HUES64 (cell line): ENCODE data around the gene ZDHHC19.
"Not testable (repeated sequence)": the region's sequence is repeated elsewhere in the genome, so short reads cannot be mapped to it uniquely, and the experiment has no call there.

ENCODE experiments used
- H3K27ac ChIP-seq: 2 replicates; pipeline ENCODE4 v1.7.0; 2013; ENCODE audit warnings: low read depth, low read length, inconsistent platforms
- H3K27me3 ChIP-seq: 2 replicates; pipeline ENCODE4 v1.6.1; 2013; ENCODE audit warnings: mild to moderate bottlenecking, low read length; ENCODE audit not compliant: insufficient read depth
- H3K36me3 ChIP-seq: 2 replicates; pipeline ENCODE4 v1.6.1; 2013; ENCODE audit warnings: mild to moderate bottlenecking, low read length; ENCODE audit not compliant: insufficient read depth
- H3K4me1 ChIP-seq: 2 replicates; pipeline ENCODE4 v1.6.1; 2013; ENCODE audit warnings: mild to moderate bottlenecking, low read length, moderate library complexity; ENCODE audit not compliant: insufficient read depth
- H3K4me3 ChIP-seq: 2 replicates; pipeline ENCODE4 v1.5.1; 2013; ENCODE audit warnings: mild to moderate bottlenecking, low read length, moderate library complexity
- H3K9ac ChIP-seq: 2 replicates; pipeline ENCODE4 v1.6.1; 2013; ENCODE audit warnings: mild to moderate bottlenecking, low read depth, low read length
- H3K9me3 ChIP-seq: 2 replicates; pipeline ENCODE4 v1.6.1; 2013; ENCODE audit warnings: low read depth, low read length; ENCODE audit not compliant: insufficient read depth
- WGBS: fragments of 150-250, 120-280 bp; methylation state at CpG from one replicate; pipeline ENCODE4 v1.1.7; 2013; ENCODE audit warnings: missing lambda C conversion rate; 5-methylcytosine and 5-hydroxymethylcytosine counted together

ZDHHC19 gene

DNA sequence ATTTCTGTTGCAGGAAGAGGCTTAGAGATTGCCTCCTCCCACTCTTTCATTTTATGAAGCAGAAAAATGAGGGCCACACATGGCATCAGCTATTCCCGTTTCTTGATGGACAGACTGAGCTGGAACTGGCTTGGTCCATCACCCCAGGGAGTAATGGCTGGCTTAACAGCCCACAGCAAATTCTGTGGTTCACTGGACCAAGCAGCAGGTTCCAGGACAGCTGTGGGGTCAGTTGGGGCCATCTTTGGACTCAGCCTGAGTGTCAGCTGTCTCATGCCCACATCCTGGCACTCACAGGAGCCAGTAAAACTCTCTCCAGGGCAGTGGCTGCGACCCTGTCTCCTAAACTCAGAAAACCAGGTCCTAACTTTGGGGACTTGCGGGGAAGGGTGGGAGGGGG, 36.5 kb downstream of the ZDHHC19 start:
- Histone ChIP-seq H3K4me1 (peaks cover 7% of the 10 kb centered on the region), H3K27ac (no peak overlapping the region), H3K27me3 (no peaks in the 10 kb centered on the region), H3K9me3 (no peaks in the 10 kb centered on the region), H3K4me3 (no peak overlapping the region), H3K9ac (no peak overlapping the region), H3K36me3 (no peaks in the 10 kb centered on the region)
- 86% methylated on average over 3 of the region's 3 CpGs for WGBS

- not testable (repeated sequence) for H3K9me3 ChIP-seq, H3K27me3 ChIP-seq, H3K9ac ChIP-seq, H3K4me3 ChIP-seq, H3K27ac ChIP-seq, H3K4me1 ChIP-seq, H3K36me3 ChIP-seq
- 94% methylated on average over 10 of the region's 12 CpGs for WGBS
These were observed 40.9 kb downstream of the ZDHHC19 start for GRCh38 chr3:196170296-196170695.

- Histone ChIP-seq H3K4me3 (no peak overlapping the region), H3K27ac (no peak overlapping the region), H3K27me3 (no peaks in the 10 kb centered on the region), H3K9ac (no peak overlapping the region), H3K9me3 (no peaks in the 10 kb centered on the region), H3K36me3 (no peaks in the 10 kb centered on the region), H3K4me1 (no peaks in the 10 kb centered on the region)
- WGBS: 92% methylated on average over 5 of the region's 5 CpGs
These were observed 41.4 kb downstream of the ZDHHC19 start for GRCh38 chr3:196169836-196170240.

DNA sequence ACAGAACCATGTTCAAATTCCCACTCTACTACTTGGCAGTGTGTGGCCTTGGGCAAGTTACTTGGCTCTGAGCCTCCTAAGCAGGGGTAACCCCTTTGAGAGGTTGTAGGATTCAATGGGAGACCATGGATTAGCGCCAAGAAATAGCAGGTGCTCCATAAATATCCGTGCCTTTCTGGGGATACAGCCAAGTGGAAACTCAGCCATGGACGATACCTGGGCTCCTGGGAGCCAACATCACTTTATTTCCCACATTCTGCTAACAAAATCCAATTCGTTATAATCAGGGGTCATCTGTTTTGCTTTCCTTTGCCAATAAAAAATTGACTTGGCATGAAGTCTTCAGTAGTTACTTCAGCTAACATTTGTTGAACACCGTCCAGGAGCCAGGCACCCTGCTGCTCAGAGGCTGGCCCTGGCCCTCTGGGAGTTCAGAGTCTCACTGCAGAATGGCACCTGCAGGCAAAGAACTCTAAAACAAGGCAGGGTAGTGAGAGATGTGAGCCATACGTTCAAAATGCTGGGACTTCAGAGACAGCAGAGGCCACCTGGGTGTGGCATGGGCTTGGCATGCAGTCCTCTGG, 42.3 kb downstream of the ZDHHC19 start:
- no peaks in the 10 kb centered on the region for H3K9me3 ChIP-seq
- no peak overlapping the region for H3K9ac ChIP-seq
- H3K27me3 ChIP-seq: no peaks in the 10 kb centered on the region
- no peak overlapping the region for H3K4me3 ChIP-seq
- 86% methylated on average over 6 of the region's 6 CpGs for WGBS
- no peaks in the 10 kb centered on the region for H3K4me1 ChIP-seq
- no peaks in the 10 kb centered on the region for H3K36me3 ChIP-seq
- H3K27ac ChIP-seq: no peak overlapping the region

DNA sequence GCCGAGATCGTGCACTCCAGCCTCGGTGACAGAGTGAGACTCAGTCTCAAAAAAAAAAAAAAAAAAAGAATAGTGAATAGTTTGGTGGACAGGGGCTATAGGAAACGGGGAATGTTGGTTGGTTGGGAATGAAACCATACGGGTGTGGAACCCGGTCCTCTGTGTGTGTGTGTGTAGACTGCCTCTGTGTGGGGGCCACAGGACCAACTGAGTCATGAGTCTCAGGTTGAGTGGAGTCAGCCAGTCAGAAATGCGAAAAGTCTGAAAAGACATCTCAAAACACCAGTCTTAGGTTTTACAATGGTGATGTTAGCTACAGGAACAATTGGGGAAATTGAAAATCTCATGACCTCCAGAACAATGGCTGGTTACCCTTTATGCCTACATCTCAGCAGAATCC, 44.5 kb downstream of the ZDHHC19 start:
- WGBS: 93% methylated on average over 7 of the region's 7 CpGs

GRCh38 chr3:196165850-196166249, 45.4 kb downstream of the ZDHHC19 start:
- WGBS: 85% methylated on average over 7 of the region's 7 CpGs
- no peaks in the 10 kb centered on the region for H3K4me1 ChIP-seq
- no peak overlapping the region for H3K4me3 ChIP-seq
- H3K36me3 ChIP-seq: no peaks in the 10 kb centered on the region
- no peaks in the 10 kb centered on the region for H3K9me3 ChIP-seq
- H3K27me3 ChIP-seq: no peaks in the 10 kb centered on the region
- H3K9ac ChIP-seq: no peak overlapping the region
- no peak overlapping the region for H3K27ac ChIP-seq

More for the DNA sequence above, 44.5 kb downstream of the ZDHHC19 start:
- Histone ChIP-seq H3K27ac (no peak overlapping the region), H3K4me3 (no peak overlapping the region), H3K36me3 (no peaks in the 10 kb centered on the region), H3K27me3 (no peaks in the 10 kb centered on the region), H3K4me1 (no peaks in the 10 kb centered on the region), H3K9me3 (no peaks in the 10 kb centered on the region), H3K9ac (no peak overlapping the region)

DNA sequence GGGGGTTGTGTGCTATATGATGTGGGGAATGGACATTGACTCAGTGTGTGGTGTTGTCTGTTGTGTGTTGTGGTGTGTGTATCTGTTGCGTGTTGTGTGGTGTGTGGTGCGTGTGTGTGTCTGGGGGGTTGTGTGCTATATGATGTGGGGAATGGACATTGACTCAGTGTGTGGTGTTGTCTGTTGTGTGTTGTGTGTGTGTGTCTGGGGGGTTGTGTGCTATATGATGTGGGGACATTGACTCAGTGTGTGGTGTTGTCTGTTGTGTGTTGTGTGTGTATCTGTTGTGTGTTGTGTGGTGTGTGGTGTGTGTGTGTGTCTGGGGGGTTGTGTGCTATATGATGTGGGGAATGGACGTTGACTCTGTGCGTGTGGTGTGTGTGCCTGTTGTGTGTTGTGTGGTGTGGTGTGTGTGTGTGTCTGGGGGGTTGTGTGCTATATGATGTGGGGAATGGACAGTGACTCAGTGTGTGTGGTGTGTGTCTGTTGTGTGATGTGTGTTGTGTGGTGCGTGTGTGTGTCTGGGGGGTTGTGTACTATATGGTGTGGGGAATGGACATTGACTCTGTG, 46.1 kb downstream of the ZDHHC19 start:
- not testable (repeated sequence) for H3K4me1 ChIP-seq, H3K4me3 ChIP-seq, H3K27ac ChIP-seq, H3K36me3 ChIP-seq, H3K9ac ChIP-seq, H3K9me3 ChIP-seq, H3K27me3 ChIP-seq
- 88% methylated on average over 5 of the region's 5 CpGs for WGBS

DNA sequence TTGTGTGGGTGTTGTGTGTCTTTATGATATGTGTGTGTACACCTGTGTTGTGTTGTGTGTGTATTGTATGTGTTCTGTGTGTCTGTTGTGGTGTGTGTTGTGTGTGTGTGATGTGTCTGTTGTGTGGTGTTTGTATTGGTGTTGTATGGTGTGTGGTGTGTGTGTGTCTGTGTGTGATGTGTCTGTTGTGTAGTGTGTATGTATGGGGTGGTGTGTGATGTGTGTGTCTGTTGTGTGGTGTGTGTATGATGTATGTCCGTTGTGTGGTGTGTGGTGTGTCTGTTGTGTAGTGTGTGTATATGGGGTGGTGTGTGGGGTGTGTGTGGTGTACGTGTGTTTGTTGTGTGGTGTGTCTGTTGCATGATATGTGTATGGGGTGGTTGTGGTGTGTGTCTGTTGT, 46.6 kb downstream of the ZDHHC19 start:
- Histone ChIP-seq H3K4me1 (no peaks in the 10 kb centered on the region), H3K27me3 (no peaks in the 10 kb centered on the region), H3K9ac (no peak overlapping the region), H3K9me3 (no peaks in the 10 kb centered on the region), H3K27ac (no peak overlapping the region), H3K36me3 (no peaks in the 10 kb centered on the region), H3K4me3 (no peak overlapping the region)
- 88% methylated on average over 2 of the region's 2 CpGs for WGBS

DNA sequence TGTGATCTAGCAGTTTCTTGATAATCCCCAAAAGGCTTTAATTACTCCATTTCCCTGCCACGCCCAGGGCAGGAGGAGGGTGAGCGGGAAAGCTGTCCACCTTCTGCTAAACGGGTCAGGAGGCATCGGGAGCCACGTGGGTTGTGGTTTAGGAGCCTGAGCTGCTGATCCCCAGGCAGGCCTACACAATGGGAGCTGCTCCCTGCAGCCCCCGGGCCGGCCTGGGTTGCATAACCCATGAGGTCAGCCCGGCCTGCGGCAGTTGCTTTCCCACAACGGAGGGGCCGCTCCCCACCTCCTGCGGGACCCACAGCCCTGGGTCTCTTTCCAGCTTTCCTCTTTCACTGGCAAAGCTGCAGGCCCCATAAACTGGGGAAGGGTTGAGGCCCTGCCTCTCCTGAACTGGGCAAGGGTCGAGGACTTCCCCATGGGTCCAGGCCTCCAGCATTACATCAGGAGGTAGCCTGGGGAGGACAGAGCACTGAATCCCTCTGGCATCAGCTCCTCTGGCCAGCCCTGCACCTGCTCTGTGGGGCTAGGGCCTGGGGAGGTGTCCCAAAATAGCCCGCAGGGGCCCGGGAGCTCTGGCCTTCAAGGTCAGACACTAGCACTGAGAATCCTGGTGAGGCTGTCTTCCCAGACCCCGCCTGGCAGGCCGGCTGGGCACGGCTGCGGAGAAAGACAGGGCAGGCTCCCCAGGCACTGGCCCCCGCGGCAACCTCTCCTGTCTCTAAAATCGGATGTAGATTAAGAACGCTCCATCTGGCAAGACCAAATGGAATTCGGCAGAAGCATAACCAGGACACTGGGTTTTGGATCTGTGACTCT, 47.3 kb downstream of the ZDHHC19 start:
- H3K4me1 ChIP-seq: no peaks in the 10 kb centered on the region
- H3K27me3 ChIP-seq: no peaks in the 10 kb centered on the region
- H3K36me3 ChIP-seq: no peaks in the 10 kb centered on the region
- H3K4me3 ChIP-seq: no peak overlapping the region
- no peak overlapping the region for H3K27ac ChIP-seq
- H3K9ac ChIP-seq: peak overlapping the region; percentile 21; the same call in 1 of the 2 replicates
- H3K9me3 ChIP-seq: no peaks in the 10 kb centered on the region
- 81% methylated on average over 24 of the region's 24 CpGs for WGBS

DNA sequence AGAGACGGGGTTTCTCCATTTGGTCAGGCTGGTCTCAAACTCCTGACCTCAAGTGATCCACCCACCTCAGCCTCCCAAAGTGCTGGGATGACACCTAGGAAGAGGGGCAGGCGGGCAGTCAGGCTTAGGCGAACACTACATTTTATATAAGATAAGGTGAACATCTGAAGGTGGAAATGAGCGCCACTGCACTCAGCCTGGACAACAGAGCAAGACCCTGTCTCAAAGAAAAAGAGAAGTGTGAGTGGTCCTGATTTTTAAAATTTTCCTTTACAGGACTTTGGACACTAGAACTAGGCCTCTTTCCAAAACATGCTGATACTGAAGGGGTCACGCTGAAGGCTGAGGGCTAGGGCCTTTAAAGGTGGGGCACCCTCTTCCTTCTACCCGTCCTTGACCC, 48.0 kb downstream of the ZDHHC19 start:
- H3K27ac ChIP-seq: no peak overlapping the region

DNA sequence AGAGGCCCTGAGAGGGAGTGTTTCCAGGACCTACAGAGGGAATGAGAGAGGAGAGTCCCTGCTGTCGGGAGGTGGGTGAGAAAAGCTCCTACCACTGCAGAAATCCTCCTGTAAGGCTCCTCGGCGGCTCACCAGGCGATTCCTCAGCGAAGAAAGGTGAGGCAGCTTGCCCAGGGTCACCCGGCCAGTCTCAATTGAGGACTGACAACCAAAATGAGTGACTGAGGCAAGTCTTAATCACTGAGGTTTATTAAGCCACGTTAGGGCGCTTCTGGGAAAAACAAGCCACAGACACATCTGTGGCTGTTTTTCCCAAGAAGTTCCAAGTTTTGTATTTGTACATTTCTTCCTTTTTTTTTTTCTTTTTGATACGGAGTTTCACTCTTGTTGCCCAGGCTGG, 48.5 kb downstream of the ZDHHC19 start:
- Histone ChIP-seq H3K4me3 (no peak overlapping the region), H3K9me3 (no peaks in the 10 kb centered on the region), H3K27me3 (no peaks in the 10 kb centered on the region), H3K27ac (no peak overlapping the region), H3K4me1 (no peaks in the 10 kb centered on the region), H3K9ac (no peak overlapping the region), H3K36me3 (no peaks in the 10 kb centered on the region)
- WGBS: 93% methylated on average over 9 of the region's 9 CpGs

More for the DNA sequence above, 48.0 kb downstream of the ZDHHC19 start:
- WGBS: 96% methylated on average over 4 of the region's 6 CpGs
- Histone ChIP-seq H3K9ac (no peak overlapping the region), H3K36me3 (no peaks in the 10 kb centered on the region), H3K27me3 (no peaks in the 10 kb centered on the region), H3K9me3 (no peaks in the 10 kb centered on the region), H3K4me3 (no peak overlapping the region), H3K4me1 (no peaks in the 10 kb centered on the region)
